ENCODE results near the gene UMPS.

The UMPS gene

DNA sequence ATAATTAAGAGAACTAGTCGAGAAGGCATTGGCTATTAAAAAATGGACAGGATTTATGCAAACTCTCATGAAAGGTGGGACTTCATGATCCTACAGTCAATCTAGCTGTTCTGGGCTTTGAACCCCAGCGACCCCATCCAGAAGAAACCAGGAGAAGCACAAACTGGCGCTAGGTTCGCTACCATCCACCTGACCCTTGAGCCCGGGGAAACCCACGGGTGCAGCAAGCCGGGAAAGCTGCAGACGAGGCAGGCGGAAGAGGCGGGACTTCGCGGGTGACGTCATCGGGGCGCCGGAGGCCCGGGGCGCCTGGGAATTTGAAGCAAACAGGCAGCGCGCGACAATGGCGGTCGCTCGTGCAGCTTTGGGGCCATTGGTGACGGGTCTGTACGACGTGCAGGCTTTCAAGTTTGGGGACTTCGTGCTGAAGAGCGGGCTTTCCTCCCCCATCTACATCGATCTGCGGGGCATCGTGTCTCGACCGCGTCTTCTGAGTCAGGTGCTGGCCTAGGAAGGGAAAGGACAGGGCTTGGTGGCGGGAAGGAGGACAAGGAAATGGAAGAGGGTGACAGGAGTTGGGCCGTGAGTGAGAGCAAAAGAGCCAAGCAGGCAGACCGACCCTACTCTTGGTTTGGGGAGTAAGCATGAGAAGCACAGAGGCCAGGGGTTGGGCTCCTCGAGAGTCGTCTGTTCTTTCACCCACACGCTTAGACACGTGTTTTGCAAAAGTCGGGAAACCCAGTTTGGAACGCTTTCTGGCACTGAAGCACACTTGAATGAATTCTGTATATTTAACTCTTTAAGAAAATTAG lies at the start of gene UMPS:
UMPS (plus strand) TSS at position 324 of the 812 bp plus-strand sequence; CDS start at position 344, 20 bp downstream.
- DNase-seq (ENCODE audit: low spot score) = peak; percentile 92
- Mint-ChIP-seq H3K4me3 (peak within 1 kb of the TSS; percentile 100), H3K27ac (peak within 1 kb of the TSS; percentile 99), H3K9me3 (peaks cover 7% of the 10 kb centered on the region), H3K4me1 (ENCODE audit: low read depth) (peaks cover 27% of the 10 kb centered on the region), H3K27me3 (ENCODE audit: low read depth) (peaks cover 21% of the 10 kb centered on the region), H3K36me3 (ENCODE audit: low read depth) (peaks cover 14% of the 10 kb centered on the region)

GRCh38 chr3:124680521-124680920 lies 49.7 kb upstream of the UMPS start:
- Mint-ChIP-seq H3K9me3 (no peaks in the 10 kb centered on the region), H3K4me1 (ENCODE audit: low read depth) (no peaks in the 10 kb centered on the region), H3K27ac (no peak overlapping the region), H3K36me3 (ENCODE audit: low read depth) (no peaks in the 10 kb centered on the region), H3K4me3 (no peak overlapping the region), H3K27me3 (ENCODE audit: low read depth) (peaks cover 9% of the 10 kb centered on the region)
- DNase-seq (ENCODE audit: low spot score) = no peak

DNA sequence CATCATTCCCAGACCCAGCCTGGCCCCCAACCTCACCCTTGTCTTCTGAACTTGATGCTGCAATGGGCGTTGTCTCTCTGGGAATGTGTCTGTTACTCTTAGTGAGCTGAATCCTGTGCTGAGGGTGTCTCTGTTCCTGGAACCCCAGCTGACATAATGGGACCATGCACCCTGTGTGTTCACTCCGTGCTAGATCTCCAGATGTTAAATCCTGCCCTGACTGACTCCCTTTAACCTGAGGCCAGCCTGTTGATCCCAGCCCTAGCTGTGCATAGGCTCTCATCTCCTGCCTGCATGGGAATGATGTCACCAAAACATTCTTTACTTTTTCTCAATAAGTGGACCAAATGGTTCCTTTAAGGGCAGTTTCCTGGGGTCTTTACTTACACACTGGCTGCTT lies 48.0 kb upstream of the UMPS start:
- DNase-seq (ENCODE audit: low spot score) = no peak
- Mint-ChIP-seq H3K27ac (no peak overlapping the region), H3K9me3 (no peaks in the 10 kb centered on the region), H3K36me3 (ENCODE audit: low read depth) (no peaks in the 10 kb centered on the region), H3K27me3 (ENCODE audit: low read depth) (peaks cover 15% of the 10 kb centered on the region), H3K4me1 (ENCODE audit: low read depth) (no peaks in the 10 kb centered on the region), H3K4me3 (no peak overlapping the region)

- H3K27ac Mint-ChIP-seq = no peak overlapping the region
- H3K27me3 Mint-ChIP-seq (ENCODE audit: low read depth) = peaks cover 17% of the 10 kb centered on the region
- H3K4me3 Mint-ChIP-seq = no peak overlapping the region
These were observed 45.8 kb upstream of the UMPS start for GRCh38 chr3:124684459-124684858.

GRCh38 chr3:124685067-124685466 lies 45.2 kb upstream of the UMPS start:
- H3K27me3 Mint-ChIP-seq (ENCODE audit: low read depth) = peaks cover 20% of the 10 kb centered on the region
- H3K36me3 Mint-ChIP-seq (ENCODE audit: low read depth) = no peaks in the 10 kb centered on the region
- no peak overlapping the region for H3K27ac Mint-ChIP-seq

More at GRCh38 chr3:124684459-124684858, 45.8 kb upstream of the UMPS start:
- Mint-ChIP-seq H3K36me3 (ENCODE audit: low read depth) (no peaks in the 10 kb centered on the region), H3K4me1 (ENCODE audit: low read depth) (no peaks in the 10 kb centered on the region), H3K9me3 (no peaks in the 10 kb centered on the region)
- DNase-seq (ENCODE audit: low spot score) = no peak

DNA sequence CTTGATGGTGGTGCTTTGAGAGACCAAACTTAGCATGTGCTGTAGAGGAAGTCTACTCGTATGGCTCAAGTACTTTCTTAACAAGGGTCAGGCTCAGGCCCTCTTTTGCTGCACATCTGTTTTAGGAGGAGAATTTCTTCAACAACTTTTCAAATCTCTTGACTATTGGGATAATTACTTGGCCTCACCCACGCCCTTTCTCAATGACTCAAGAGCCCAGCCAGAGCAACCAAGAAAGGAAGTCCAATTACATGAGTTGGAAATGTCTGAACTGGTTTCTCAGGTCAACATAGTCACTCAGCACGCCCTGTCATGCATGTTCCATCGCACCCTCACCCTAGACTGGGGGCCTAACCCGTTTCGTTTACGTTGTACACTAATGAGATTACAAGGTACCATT lies 44.8 kb upstream of the UMPS start:
- DNase-seq (ENCODE audit: low spot score) = no peak
- peaks cover 20% of the 10 kb centered on the region for H3K27me3 Mint-ChIP-seq (ENCODE audit: low read depth)
- H3K4me1 Mint-ChIP-seq (ENCODE audit: low read depth) = no peaks in the 10 kb centered on the region
- H3K4me3 Mint-ChIP-seq = no peak overlapping the region
- H3K36me3 Mint-ChIP-seq (ENCODE audit: low read depth) = no peaks in the 10 kb centered on the region
- no peaks in the 10 kb centered on the region for H3K9me3 Mint-ChIP-seq
- H3K27ac Mint-ChIP-seq = no peak overlapping the region

More at GRCh38 chr3:124685067-124685466, 45.2 kb upstream of the UMPS start:
- no peak overlapping the region for H3K4me3 Mint-ChIP-seq
- no peaks in the 10 kb centered on the region for H3K4me1 Mint-ChIP-seq (ENCODE audit: low read depth)
- H3K9me3 Mint-ChIP-seq = no peaks in the 10 kb centered on the region
- no peak for DNase-seq (ENCODE audit: low spot score)

DNA sequence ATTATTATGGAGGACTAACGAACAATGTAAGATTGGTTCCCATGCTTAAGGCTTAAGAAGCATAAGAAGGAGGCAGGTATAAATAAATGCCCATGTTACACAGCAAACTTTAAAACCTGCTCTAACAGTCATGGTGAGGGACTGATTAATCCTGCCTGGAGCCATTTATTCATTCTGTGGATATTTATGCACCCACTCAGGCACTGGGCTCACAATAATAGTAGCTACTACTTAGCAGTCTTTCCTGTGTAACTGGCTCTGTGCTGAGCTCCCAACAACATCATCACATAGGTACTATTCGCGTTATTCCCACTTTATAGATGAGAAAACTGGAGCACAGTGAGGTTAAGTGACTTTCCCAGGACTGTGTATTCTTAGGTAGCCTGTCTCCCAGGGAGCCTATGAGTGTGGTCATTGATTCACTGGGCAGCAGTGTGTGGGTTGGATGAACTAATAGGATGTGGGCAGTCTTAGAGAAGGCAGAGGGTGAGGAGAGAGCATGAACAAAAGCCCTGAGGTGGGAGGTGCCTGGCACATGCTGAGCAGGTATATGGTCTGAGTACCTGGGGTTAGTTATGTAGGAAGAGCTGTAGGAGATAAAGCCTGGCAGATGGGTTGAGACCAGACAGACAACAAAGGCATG lies 44.1 kb upstream of the UMPS start:
- H3K4me3 Mint-ChIP-seq = no peak overlapping the region
- H3K9me3 Mint-ChIP-seq = no peaks in the 10 kb centered on the region
- no peaks in the 10 kb centered on the region for H3K4me1 Mint-ChIP-seq (ENCODE audit: low read depth)
- no peaks in the 10 kb centered on the region for H3K36me3 Mint-ChIP-seq (ENCODE audit: low read depth)
- peaks cover 20% of the 10 kb centered on the region for H3K27me3 Mint-ChIP-seq (ENCODE audit: low read depth)
- no peak for DNase-seq (ENCODE audit: low spot score)
- H3K27ac Mint-ChIP-seq = no peak overlapping the region

DNA sequence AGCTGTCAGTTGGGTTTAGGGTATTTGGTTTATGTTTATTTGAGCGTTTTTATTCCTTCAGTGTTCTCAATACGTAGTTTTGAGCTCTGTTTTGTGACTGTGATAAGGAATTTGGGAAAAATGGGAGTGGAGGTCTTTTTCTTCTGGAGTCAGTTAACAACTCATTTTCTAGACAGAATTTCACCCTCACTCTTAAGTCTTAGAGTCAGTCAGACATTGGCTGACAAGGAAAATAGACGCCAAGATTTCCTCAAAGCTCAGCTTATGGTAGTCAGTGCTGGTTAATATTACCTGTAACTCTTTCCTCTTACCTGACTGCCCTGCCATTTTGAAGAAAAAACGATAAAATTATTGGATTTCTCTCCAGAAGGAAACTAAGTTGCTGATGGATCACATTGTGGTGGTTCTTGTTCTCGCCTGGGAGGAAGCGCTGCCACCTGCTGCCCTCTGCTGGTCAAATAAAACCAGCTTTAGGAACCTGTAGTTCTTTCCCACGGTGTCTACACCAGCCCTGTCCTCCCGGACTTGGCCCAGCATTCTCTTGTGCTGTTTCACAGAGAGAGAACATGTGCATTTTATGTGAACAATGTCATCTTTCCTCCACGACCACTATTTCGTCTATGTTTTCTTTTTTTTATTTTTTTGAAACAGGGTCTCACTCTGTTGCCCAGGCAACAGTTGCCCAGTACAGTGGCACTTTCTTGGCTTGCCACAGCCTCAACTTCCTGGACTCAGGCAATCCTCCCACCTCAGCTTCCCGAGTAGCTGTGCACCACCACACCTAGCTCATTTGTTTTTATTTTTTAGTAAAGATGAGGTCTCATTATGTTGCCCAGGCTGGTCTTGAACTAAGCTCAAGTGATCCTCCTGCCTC lies 41.4 kb upstream of the UMPS start:
- Mint-ChIP-seq H3K9me3 (no peaks in the 10 kb centered on the region), H3K4me1 (ENCODE audit: low read depth) (no peaks in the 10 kb centered on the region), H3K27me3 (ENCODE audit: low read depth) (peaks cover 23% of the 10 kb centered on the region), H3K27ac (no peak overlapping the region), H3K36me3 (ENCODE audit: low read depth) (no peaks in the 10 kb centered on the region), H3K4me3 (no peak overlapping the region)
- peak; percentile 59 for DNase-seq (ENCODE audit: low spot score)

DNA sequence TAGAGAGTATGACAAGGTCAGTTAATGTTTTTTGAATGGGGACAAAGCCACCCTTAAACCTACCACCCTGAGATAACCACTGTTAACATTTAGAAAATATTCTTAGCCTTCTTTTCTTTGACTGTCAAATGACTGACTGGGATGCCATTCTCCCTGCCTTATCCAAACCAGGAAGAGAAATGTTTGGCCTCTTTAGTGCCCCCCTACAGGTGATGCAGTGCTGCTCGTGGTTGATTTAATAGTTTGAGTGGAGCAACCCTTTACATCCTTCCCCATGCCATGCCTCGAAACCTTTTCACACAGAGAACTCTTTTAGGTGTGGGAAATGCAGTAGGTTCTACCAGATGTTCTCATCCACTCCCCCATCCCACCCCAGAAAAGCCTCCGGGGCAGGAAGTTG lies 38.7 kb upstream of the UMPS start:
- Mint-ChIP-seq H3K36me3 (ENCODE audit: low read depth) (no peaks in the 10 kb centered on the region), H3K4me1 (ENCODE audit: low read depth) (no peaks in the 10 kb centered on the region), H3K27ac (no peak overlapping the region), H3K27me3 (ENCODE audit: low read depth) (peaks cover 12% of the 10 kb centered on the region), H3K4me3 (no peak overlapping the region), H3K9me3 (no peaks in the 10 kb centered on the region)
- DNase-seq (ENCODE audit: low spot score) = no peak

DNA sequence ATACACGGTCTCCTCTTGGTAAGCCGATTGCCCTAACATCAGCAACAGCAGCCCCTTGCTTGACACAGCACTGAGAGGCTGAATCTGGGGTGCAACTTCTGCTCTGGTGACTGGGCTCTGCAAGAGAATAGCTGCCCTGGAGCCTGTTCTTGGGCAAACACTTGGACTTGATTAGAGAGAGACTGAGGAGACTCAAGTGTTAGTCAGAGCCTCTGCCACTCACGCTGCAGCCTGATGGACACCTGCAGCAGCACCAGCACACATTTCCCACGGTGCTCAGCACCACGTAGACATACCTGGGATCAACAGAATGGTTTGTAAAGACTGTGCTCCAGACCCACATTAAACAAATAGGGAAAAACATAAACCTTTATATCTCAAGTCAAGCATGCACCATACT lies 35.8 kb upstream of the UMPS start:
- Mint-ChIP-seq H3K4me1 (ENCODE audit: low read depth) (no peaks in the 10 kb centered on the region), H3K27me3 (ENCODE audit: low read depth) (peaks cover 17% of the 10 kb centered on the region), H3K9me3 (no peaks in the 10 kb centered on the region), H3K36me3 (ENCODE audit: low read depth) (no peaks in the 10 kb centered on the region), H3K27ac (no peak overlapping the region), H3K4me3 (no peak overlapping the region)
- DNase-seq (ENCODE audit: low spot score) = no peak

GRCh38 chr3:124695369-124695768 lies 34.9 kb upstream of the UMPS start:
- Mint-ChIP-seq H3K27me3 (ENCODE audit: low read depth) (peaks cover 17% of the 10 kb centered on the region), H3K27ac (no peak overlapping the region), H3K9me3 (no peaks in the 10 kb centered on the region), H3K4me1 (ENCODE audit: low read depth) (no peaks in the 10 kb centered on the region), H3K36me3 (ENCODE audit: low read depth) (no peaks in the 10 kb centered on the region), H3K4me3 (no peak overlapping the region)
- DNase-seq (ENCODE audit: low spot score) = no peak

- H3K4me1 Mint-ChIP-seq (ENCODE audit: low read depth) = no peaks in the 10 kb centered on the region
- H3K4me3 Mint-ChIP-seq = no peak overlapping the region
- no peak for DNase-seq (ENCODE audit: low spot score)
- peaks cover 20% of the 10 kb centered on the region for H3K27me3 Mint-ChIP-seq (ENCODE audit: low read depth)
- no peaks in the 10 kb centered on the region for H3K36me3 Mint-ChIP-seq (ENCODE audit: low read depth)
- H3K27ac Mint-ChIP-seq = no peak overlapping the region
- no peaks in the 10 kb centered on the region for H3K9me3 Mint-ChIP-seq
These were observed 34.2 kb upstream of the UMPS start for GRCh38 chr3:124696006-124696405.

GRCh38 chr3:124697302-124697701 lies 33.0 kb upstream of the UMPS start:
- Mint-ChIP-seq H3K4me3 (no peak overlapping the region), H3K27ac (no peak overlapping the region), H3K4me1 (ENCODE audit: low read depth) (no peaks in the 10 kb centered on the region), H3K9me3 (no peaks in the 10 kb centered on the region), H3K36me3 (ENCODE audit: low read depth) (no peaks in the 10 kb centered on the region), H3K27me3 (ENCODE audit: low read depth) (peaks cover 21% of the 10 kb centered on the region)
- DNase-seq (ENCODE audit: low spot score) = no peak
